IMR-90 (cell line): ENCODE measurements around the gene ATXN7L3. TPM values are rescaled to one million over a fixed set of nuclear protein-coding genes. Genes with fewer than 3 reads are reported as not detected.

ENCODE experiments used
- ATAC-seq: fragments of 200-7000 bp; cut with Tn5 transposase; 2 replicates; pipeline ENCODE4 v1.9.1; 2020; ENCODE audit warnings: low read depth, mild to moderate bottlenecking, moderate library complexity
- BruUV-seq: library from RNA; stranded (reverse); fragments of 400-500 nt; replicated peaks from 2 replicates; lab custom pipeline; 2021; lab: Mats Ljungman, UMichigan
- CTCF ChIA-PET: fragments of 300-600 bp; formaldehyde crosslinking; extraction: SDS; loops from one replicate; lab custom pipeline; 2021; ENCODE audit warnings: antibody characterized with exemption; lab: Yijun Ruan, JAX
- POLR2A ChIA-PET: fragments of 300-600 bp; sonication (Branson Sonifier 250); formaldehyde crosslinking; loops from one replicate; lab custom pipeline; 2022; ENCODE audit warnings: antibody characterized with exemption; ENCODE audit not compliant: unreplicated experiment; lab: Charles Lee
- DNase-seq: peaks from one replicate; pipeline ENCODE4 v3.0.0; 2013
- H2AFZ ChIP-seq: replicated peaks from 2 replicates; pipeline ENCODE3; 2013; ENCODE audit warnings: low read length, mild to moderate bottlenecking; ENCODE audit not compliant: poor library complexity
- H2AK5ac ChIP-seq: 2 replicates; pipeline ENCODE4 v1.6.1; 2013; ENCODE audit warnings: low read depth, low read length, inconsistent platforms
- H2AK9ac ChIP-seq: replicated peaks from 2 replicates; pipeline ENCODE3; 2013; ENCODE audit warnings: mild to moderate bottlenecking, low read depth, low read length, moderate library complexity; ENCODE audit not compliant: poor library complexity
- H2BK120ac ChIP-seq: 2 replicates; pipeline ENCODE4 v1.6.1; 2013; ENCODE audit warnings: low read depth, low read length, inconsistent platforms
- H2BK15ac ChIP-seq: 3 replicates; pipeline ENCODE4 v1.6.1; 2013; ENCODE audit warnings: low read depth, low read length, inconsistent platforms
- H2BK20ac ChIP-seq: 2 replicates; pipeline ENCODE4 v1.6.1; 2013; ENCODE audit warnings: low read depth, mild to moderate bottlenecking, inconsistent platforms, low read length, moderate library complexity
- H2BK5ac ChIP-seq: 2 replicates; pipeline ENCODE4 v1.6.1; 2013; ENCODE audit warnings: mild to moderate bottlenecking, low read depth, low read length, inconsistent platforms; ENCODE audit not compliant: poor library complexity, severe bottlenecking
- H3K14ac ChIP-seq: replicated peaks from 2 replicates; pipeline ENCODE4 v1.6.1; 2013; ENCODE audit warnings: low read depth, low read length, inconsistent platforms
- H3K18ac ChIP-seq: 2 replicates; pipeline ENCODE4 v1.6.1; 2013; ENCODE audit warnings: low read depth, low read length, control low read depth
- H3K23ac ChIP-seq: 2 replicates; pipeline ENCODE4 v1.6.1; 2013; ENCODE audit warnings: low read depth, low read length, inconsistent platforms
- H3K27ac ChIP-seq: 2 replicates; pipeline ENCODE4 v1.5.1; 2013; ENCODE audit warnings: mild to moderate bottlenecking, control low read depth, low read length; ENCODE audit not compliant: insufficient read depth
- H3K27me3 ChIP-seq: 2 replicates; pipeline ENCODE4 v1.6.1; 2013; ENCODE audit warnings: low read length; ENCODE audit not compliant: control insufficient read depth, insufficient read depth
- H3K36me3 ChIP-seq: 2 replicates; pipeline ENCODE4 v1.6.1; 2013; ENCODE audit warnings: low read length, mixed read lengths; ENCODE audit not compliant: control insufficient read depth, insufficient read depth
- H3K4ac ChIP-seq: 2 replicates; pipeline ENCODE4 v1.6.1; 2013; ENCODE audit warnings: low read depth, low read length, inconsistent platforms
- H3K4me1 ChIP-seq: 2 replicates; pipeline ENCODE4 v1.6.1; 2013; ENCODE audit warnings: low read length, mixed read lengths; ENCODE audit not compliant: control insufficient read depth, insufficient read depth
- H3K4me2 ChIP-seq: 2 replicates; pipeline ENCODE4 v1.6.1; 2013; ENCODE audit warnings: low read depth, mild to moderate bottlenecking, control low read depth, low read length, moderate library complexity
- H3K4me3 ChIP-seq: 2 replicates; pipeline ENCODE4 v1.5.1; 2013; ENCODE audit warnings: low read depth, mild to moderate bottlenecking, control low read depth, low read length, moderate library complexity; ENCODE audit not compliant: insufficient read depth
- H3K56ac ChIP-seq: 2 replicates; pipeline ENCODE4 v1.6.1; 2013; ENCODE audit warnings: low read length, inconsistent platforms; ENCODE audit not compliant: insufficient read depth; ENCODE audit errors: extremely low read depth
- H3K79me1 ChIP-seq, 2 experiments: 2 replicates each; pipeline ENCODE4 v1.6.1; 2013; ENCODE audit warnings: low read length in 2 of 2, inconsistent platforms in 1 of 2, low read depth in 1 of 2
- H3K9ac ChIP-seq: 2 replicates; pipeline ENCODE4 v1.6.1; 2013; ENCODE audit warnings: low read depth, low read length, control low read depth
- H3K9me1 ChIP-seq: 2 replicates; pipeline ENCODE4 v1.6.1; 2013; ENCODE audit warnings: low read length, inconsistent platforms; ENCODE audit not compliant: insufficient read depth
- H3K9me3 ChIP-seq: 2 replicates; pipeline ENCODE4 v1.6.1; 2013; ENCODE audit warnings: low read length; ENCODE audit not compliant: control insufficient read depth, insufficient read depth
- H4K20me1 ChIP-seq: 2 replicates; pipeline ENCODE4 v1.6.1; 2013; ENCODE audit warnings: low read length, inconsistent platforms; ENCODE audit not compliant: insufficient read depth
- H4K5ac ChIP-seq: 2 replicates; pipeline ENCODE4 v1.6.1; 2013; ENCODE audit warnings: mild to moderate bottlenecking, low read depth, low read length, control low read depth
- H4K8ac ChIP-seq, 2 experiments: 2 replicates each; pipeline ENCODE4 v1.6.1; 2013; ENCODE audit warnings: low read depth in 2 of 2, low read length in 2 of 2, control low read depth in 1 of 2, inconsistent platforms in 1 of 2
- H4K91ac ChIP-seq: 2 replicates; pipeline ENCODE4 v1.6.1; 2013; ENCODE audit warnings: low read depth, low read length, inconsistent platforms; ENCODE audit not compliant: insufficient read depth
- CEBPB ChIP-seq: IDR thresholded peaks from 2 replicates; pipeline ENCODE4 v1.6.1; 2012; ENCODE audit warnings: low read depth, low read length, improper control_type of control experiment
- CHD1 ChIP-seq: IDR thresholded peaks from 2 replicates; pipeline ENCODE4 v1.6.1; 2012; ENCODE audit warnings: low read depth, low read length, improper control_type of control experiment
- ELK1 ChIP-seq: fragments of 150-350 bp; IDR thresholded peaks from 2 replicates; pipeline ENCODE4 v1.6.1; 2016; ENCODE audit warnings: low read depth, mild to moderate bottlenecking, low read length, moderate library complexity, borderline replicate concordance
- FOS ChIP-seq: fragments of 150-350 bp; IDR thresholded peaks from 2 replicates; pipeline ENCODE4 v1.6.1; 2016; ENCODE audit warnings: low read depth, low read length
- MAFK ChIP-seq: IDR thresholded peaks from 2 replicates; pipeline ENCODE4 v1.6.1; 2012; ENCODE audit warnings: low read depth, low read length, improper control_type of control experiment
- MAZ ChIP-seq: IDR thresholded peaks from 2 replicates; pipeline ENCODE4 v1.6.1; 2012; ENCODE audit warnings: low read depth, mild to moderate bottlenecking, low read length, improper control_type of control experiment, moderate library complexity, borderline replicate concordance
- MXI1 ChIP-seq: IDR thresholded peaks from 2 replicates; pipeline ENCODE4 v1.6.1; 2012; ENCODE audit warnings: low read depth, mild to moderate bottlenecking, low read length, moderate library complexity, borderline replicate concordance
- NFE2L2 ChIP-seq: fragments of 150-350 bp; IDR thresholded peaks from 2 replicates; pipeline ENCODE4 v1.6.1; 2016; ENCODE audit warnings: low read depth, mild to moderate bottlenecking, low read length
- POLR2A ChIP-seq: IDR thresholded peaks from 2 replicates; pipeline ENCODE4 v1.6.1; 2012; ENCODE audit warnings: mild to moderate bottlenecking, low read depth, low read length
- RAD21 ChIP-seq: IDR thresholded peaks from 2 replicates; pipeline ENCODE4 v1.6.1; 2012; ENCODE audit warnings: low read length, improper control_type of control experiment
- RCOR1 ChIP-seq: IDR thresholded peaks from 2 replicates; pipeline ENCODE4 v1.6.1; 2012; ENCODE audit warnings: mild to moderate bottlenecking, low read length, improper control_type of control experiment; ENCODE audit not compliant: insufficient replicate concordance
- RFX5 ChIP-seq: IDR thresholded peaks from 2 replicates; pipeline ENCODE4 v1.8.0; 2012; ENCODE audit warnings: low read depth, mild to moderate bottlenecking, low read length, moderate library complexity
- SMC3 ChIP-seq: fragments of 150-350 bp; IDR thresholded peaks from 2 replicates; pipeline ENCODE4 v1.6.1; 2016; ENCODE audit warnings: low read depth, mild to moderate bottlenecking, antibody characterized with exemption, low read length, moderate library complexity
- WGBS, 2 experiments: methylation state at CpG; one replicate each; pipeline versions ENCODE4 v1.1.5 to v1.1.7; 2013; ENCODE audit warnings: missing lambda C conversion rate in 2 of 2; ENCODE audit not compliant: insufficient read length in 1 of 2; ENCODE audit errors: extremely low coverage in 2 of 2; 5-methylcytosine and 5-hydroxymethylcytosine counted together
- dilution Hi-C: fragments of 300-500 bp; cut with HindIII; formaldehyde crosslinking; loops from one replicate; pipeline ENCODE4 v1.14.3; 2018; ENCODE audit warnings: low sequenced_read_pairs; ENCODE audit not compliant: unreplicated experiment
- in situ Hi-C: fragments of 300-500 bp; cut with MboI; formaldehyde crosslinking; loops from 3 replicates; pipeline ENCODE4 v1.14.3; 2019; ENCODE audit warnings: low sequenced_read_pairs, inconsistent platforms, mixed read lengths
- intact Hi-C: fragments of 100-400 bp; cut with micrococcal nuclease; formaldehyde crosslinking; loops from 2 replicates; pipeline ENCODE4 v1.10.0; 2022
- polyA plus RNA-seq, 3 experiments: library from polyadenylated mRNA; depleted of rRNA; stranded (reverse); fragments of >200 nt; gene quantifications; 2 replicates each; pipeline ENCODE4 v1.2.3, GENCODE V29; 2012; ENCODE audit warnings: low replicate concordance in 1 of 3
- total RNA-seq: library from RNA; depleted of rRNA; stranded (reverse); fragments of >200 nt; gene quantifications from 2 replicates; pipeline ENCODE4 v1.2.3, GENCODE V29; 2012

The ATXN7L3 gene
- total and polyA plus RNA-seq, 2 of the 4 experiments (the other 2 are of a cell fraction), result 17.2 to 40.9 TPM

- CTCF ChIA-PET, result no interaction called here
- Histone ChIP-seq H2AK9ac (no peak overlapping the region), H2BK120ac (no peak overlapping the region), H3K9me3 (no peaks in the 10 kb centered on the region), H3K9ac (no peak overlapping the region), H3K4me1 (no peaks in the 10 kb centered on the region), H4K91ac (no peak overlapping the region), H3K27me3 (peaks cover 10% of the 10 kb centered on the region; the same call in 1 of the 2 replicates), H3K4me3 (no peak overlapping the region), H3K4me2 (no peak overlapping the region), H4K5ac (no peak overlapping the region), H3K23ac (no peak overlapping the region), H2BK5ac (no peak overlapping the region), H2BK20ac (no peak overlapping the region), H3K9me1 (no peaks in the 10 kb centered on the region), H3K18ac (no peak overlapping the region), H3K27ac (no peak overlapping the region), H2AK5ac (no peak overlapping the region), H3K79me1 (no peaks in the 10 kb centered on the region), H3K4ac (no peak overlapping the region), H4K8ac (no peak overlapping the region), H3K56ac (no peak overlapping the region), H3K14ac (no peak overlapping the region), H2AFZ (no peak overlapping the region), H2BK15ac (no peak overlapping the region), H4K20me1 (no peaks in the 10 kb centered on the region), H3K36me3 (no peaks in the 10 kb centered on the region)
- dilution Hi-C loops (no loop called here), in situ Hi-C loops (no loop called here), intact Hi-C loops (no loop called here)
- ATAC-seq (no peak), DNase-seq (no peak)
- WGBS, 2 experiments, result no CpG with 5 or more reads among the region's 5 CpGs
- POLR2A ChIA-PET, result no interaction called here
- BruUV-seq, result no TSS peak
- TF ChIP-seq RAD21 (no peak), SMC3 (no peak), ELK1 (no peak), FOS (no peak), CEBPB (no peak), RCOR1 (no peak), CHD1 (no peak), MXI1 (no peak), NFE2L2 (no peak), MAFK (no peak), MAZ (no peak), POLR2A (no peak), RFX5 (no peak)
Observed at GRCh38 chr17:44236444-44236991, 36.8 kb upstream of the ATXN7L3 start.
